GM19438 (cell line): ENCODE measurements around the gene STON2.

Source experiments
- ATAC-seq: cut with Tn5 transposase; IDR thresholded peaks from one replicate; pipeline ENCODE4 v1.9.1; 2021; ENCODE audit warnings: low read depth; ENCODE audit not compliant: unreplicated experiment

Gene STON2

GRCh38 chr14:81418057-81418790, 18.1 kb upstream of the STON2 start:
- no peak for ATAC-seq

- no peak for ATAC-seq
Measured at GRCh38 chr14:81416981-81417380, 16.9 kb upstream of the STON2 start.

GRCh38 chr14:81416194-81416952, 16.2 kb upstream of the STON2 start:
- ATAC-seq: no peak

- no peak for ATAC-seq
Measured at GRCh38 chr14:81415781-81416180, 15.7 kb upstream of the STON2 start.

GRCh38 chr14:81414123-81414522, 14.0 kb upstream of the STON2 start:
- ATAC-seq: no peak

GRCh38 chr14:81412779-81413178, 12.7 kb upstream of the STON2 start:
- no peak for ATAC-seq

GRCh38 chr14:81408595-81408994, 8.5 kb upstream of the STON2 start:
- ATAC-seq: no peak

GRCh38 chr14:81406863-81407262, 6.7 kb upstream of the STON2 start:
- ATAC-seq: no peak

- ATAC-seq: no peak
Measured at GRCh38 chr14:81402123-81402495, 2.0 kb upstream of the STON2 start.

GRCh38 chr14:81401420-81402122, 1.4 kb upstream of the STON2 start:
- no peak for ATAC-seq

GRCh38 chr14:81400852-81401251, 728 bp upstream of the STON2 start:
- no peak for ATAC-seq

GRCh38 chr14:81398196-81398891, 1.8 kb downstream of the STON2 start:
- no peak for ATAC-seq

- ATAC-seq: no peak
Measured at GRCh38 chr14:81396113-81396512, 4.0 kb downstream of the STON2 start.

GRCh38 chr14:81394739-81395138, 5.4 kb downstream of the STON2 start:
- no peak for ATAC-seq

GRCh38 chr14:81392976-81393643, 7.0 kb downstream of the STON2 start:
- ATAC-seq: no peak

- ATAC-seq: no peak
Measured at GRCh38 chr14:81392052-81392451, 8.1 kb downstream of the STON2 start.

GRCh38 chr14:81390696-81391095, 9.4 kb downstream of the STON2 start:
- no peak for ATAC-seq

- ATAC-seq: no peak
Measured at GRCh38 chr14:81388336-81388735, 11.8 kb downstream of the STON2 start.

- ATAC-seq: no peak
Measured at GRCh38 chr14:81386290-81386745, 13.8 kb downstream of the STON2 start.

GRCh38 chr14:81385886-81386285, 14.2 kb downstream of the STON2 start:
- no peak for ATAC-seq
